Measurements from ENCODE around the gene PCOLCE2. TPM values are rescaled to one million over a fixed set of nuclear protein-coding genes. Genes with fewer than 3 reads are reported as not detected.

PCOLCE2 gene
- total RNA-seq, 1 experiment from 2014 or later, result 4.4 TPM

DNA sequence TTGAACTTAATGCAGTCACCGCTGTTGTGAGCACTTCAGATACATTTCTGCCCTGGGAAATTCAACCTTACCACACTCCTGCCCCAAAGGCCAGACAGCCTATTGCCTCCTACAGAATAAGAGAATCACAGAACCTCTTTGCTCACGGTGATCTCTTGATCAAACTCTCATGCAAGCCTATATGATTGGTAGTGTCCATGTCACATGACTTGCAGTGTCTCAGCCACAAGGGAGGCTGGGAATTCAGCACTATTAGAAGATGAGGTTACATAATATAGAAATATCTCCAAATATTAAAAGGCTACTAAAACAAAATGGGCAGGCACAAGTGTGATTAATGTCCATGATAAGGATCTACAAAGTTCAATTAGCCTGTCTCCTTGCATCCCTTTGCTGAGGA is 3.8 kb upstream of the PCOLCE2 start:
- no peaks in the 10 kb centered on the region for H3K27me3 ChIP-seq (ENCODE audit: insufficient read depth, low read length)
- DNase-seq (ENCODE audit: low read depth, low spot score) (no peak), ATAC-seq (no peak)
- no peak overlapping the region for H3K4me3 ChIP-seq (replicated peaks in 1 of 2; ENCODE audit: low read depth in 1 of 2, low read length in 2 of 2)
- peaks cover 1 to 29% of the 10 kb centered on the region in 2 experiments; a peak in 3 of 4 replicates for H3K4me1 ChIP-seq (ENCODE audit: control insufficient read depth in 1 of 2, insufficient read depth in 2 of 2, low read length in 2 of 2)
- H2AFZ ChIP-seq (ENCODE audit: low read depth, low read length, poor library complexity, severe bottlenecking), result peak overlapping the region; percentile 31
- no peaks in the 10 kb centered on the region for H3K9me2 ChIP-seq (ENCODE audit: insufficient read depth)
- BruUV-seq (replicated peaks), result no TSS peak
- no peaks in the 10 kb centered on the region for H4K20me1 ChIP-seq (ENCODE audit: insufficient read depth)
- H3K27ac ChIP-seq (ENCODE audit: low read depth, low read length), result no peak overlapping the region
- ChIA-PET RAD21 (ENCODE audit: low non-redundant PET in 1 of 2, low total read pairs in 2 of 2, uncharacterized antibody in 2 of 2, unreplicated experiment in 2 of 2) (no interaction called here), POLR2A (no interaction called here), CTCF (no interaction called here)
- H3K9ac ChIP-seq (ENCODE audit: low read length), result no peak overlapping the region
- H3K79me2 ChIP-seq (ENCODE audit: insufficient read depth, low read length), result no peaks in the 10 kb centered on the region
- no peaks in the 10 kb centered on the region for H3K36me3 ChIP-seq (ENCODE audit: control insufficient read depth in 1 of 2, insufficient read depth in 2 of 2, low read length in 2 of 2)
- H3K9me3 ChIP-seq (ENCODE audit: control insufficient read depth in 1 of 2, insufficient read depth in 1 of 2, low read depth in 1 of 2, low read length in 2 of 2), result no peaks in the 10 kb centered on the region
- TF ChIP-seq TCF7L2 (IDR thresholded peaks at IDR 0.05; ENCODE audit: borderline replicate concordance, extremely low read depth, insufficient read depth, insufficient read length), result no peak
- TF ChIP-seq, protein P1, sequence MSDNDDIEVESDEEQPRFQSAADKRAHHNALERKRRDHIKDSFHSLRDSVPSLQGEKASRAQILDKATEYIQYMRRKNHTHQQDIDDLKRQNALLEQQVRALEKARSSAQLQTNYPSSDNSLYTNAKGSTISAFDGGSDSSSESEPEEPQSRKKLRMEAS (IDR thresholded peaks at IDR 0.05), result no peak
- TF ChIP-seq YY1 (IDR thresholded peaks at IDR 0.05; ENCODE audit: extremely low read depth, insufficient replicate concordance, low read depth, low read length), result no peak
- no peak for TF ChIP-seq EGR1 (IDR thresholded peaks at IDR 0.05; ENCODE audit: low read depth)
- TF ChIP-seq, protein P2, sequence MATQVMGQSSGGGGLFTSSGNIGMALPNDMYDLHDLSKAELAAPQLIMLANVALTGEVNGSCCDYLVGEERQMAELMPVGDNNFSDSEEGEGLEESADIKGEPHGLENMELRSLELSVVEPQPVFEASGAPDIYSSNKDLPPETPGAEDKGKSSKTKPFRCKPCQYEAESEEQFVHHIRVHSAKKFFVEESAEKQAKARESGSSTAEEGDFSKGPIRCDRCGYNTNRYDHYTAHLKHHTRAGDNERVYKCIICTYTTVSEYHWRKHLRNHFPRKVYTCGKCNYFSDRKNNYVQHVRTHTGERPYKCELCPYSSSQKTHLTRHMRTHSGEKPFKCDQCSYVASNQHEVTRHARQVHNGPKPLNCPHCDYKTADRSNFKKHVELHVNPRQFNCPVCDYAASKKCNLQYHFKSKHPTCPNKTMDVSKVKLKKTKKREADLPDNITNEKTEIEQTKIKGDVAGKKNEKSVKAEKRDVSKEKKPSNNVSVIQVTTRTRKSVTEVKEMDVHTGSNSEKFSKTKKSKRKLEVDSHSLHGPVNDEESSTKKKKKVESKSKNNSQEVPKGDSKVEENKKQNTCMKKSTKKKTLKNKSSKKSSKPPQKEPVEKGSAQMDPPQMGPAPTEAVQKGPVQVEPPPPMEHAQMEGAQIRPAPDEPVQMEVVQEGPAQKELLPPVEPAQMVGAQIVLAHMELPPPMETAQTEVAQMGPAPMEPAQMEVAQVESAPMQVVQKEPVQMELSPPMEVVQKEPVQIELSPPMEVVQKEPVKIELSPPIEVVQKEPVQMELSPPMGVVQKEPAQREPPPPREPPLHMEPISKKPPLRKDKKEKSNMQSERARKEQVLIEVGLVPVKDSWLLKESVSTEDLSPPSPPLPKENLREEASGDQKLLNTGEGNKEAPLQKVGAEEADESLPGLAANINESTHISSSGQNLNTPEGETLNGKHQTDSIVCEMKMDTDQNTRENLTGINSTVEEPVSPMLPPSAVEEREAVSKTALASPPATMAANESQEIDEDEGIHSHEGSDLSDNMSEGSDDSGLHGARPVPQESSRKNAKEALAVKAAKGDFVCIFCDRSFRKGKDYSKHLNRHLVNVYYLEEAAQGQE (IDR thresholded peaks at IDR 0.05; ENCODE audit: low read depth), result no peak
- TF ChIP-seq ZNF274 (IDR thresholded peaks at IDR 0.05; ENCODE audit: low read depth, low read length), result no peak
- no peak for TF ChIP-seq ZFX (IDR thresholded peaks at IDR 0.05)
- H3K4me2 ChIP-seq (ENCODE audit: low read length), result no peak overlapping the region
- intact Hi-C loops (cut with micrococcal nuclease), result no loop called here

Measured in HCT116 (cell line).